CD4-positive, alpha-beta T cell treated with Interferon alpha-2 for 1 hour (primary cell): ENCODE data around the gene EFCAB6.

Experiments
- DNase-seq, 2 donors: peaks; one replicate each; pipeline ENCODE4 v3.0.0-alpha.2; 2020 to 2022

The EFCAB6 gene

GRCh38 chr22:43847376-43848289 lies 35.5 kb upstream of the EFCAB6 start:
- no peak for DNase-seq

GRCh38 chr22:43846966-43847365 lies 34.9 kb upstream of the EFCAB6 start:
- DNase-seq = no peak

GRCh38 chr22:43845981-43846380 lies 33.9 kb upstream of the EFCAB6 start:
- no peak for DNase-seq

- no peak for DNase-seq
Observed at GRCh38 chr22:43844560-43845545, 32.7 kb upstream of the EFCAB6 start.

- DNase-seq = no peak
Observed at GRCh38 chr22:43843783-43844530, 31.9 kb upstream of the EFCAB6 start.

GRCh38 chr22:43841742-43842141 lies 29.6 kb upstream of the EFCAB6 start:
- no peak for DNase-seq

GRCh38 chr22:43840851-43841250 lies 28.7 kb upstream of the EFCAB6 start:
- DNase-seq = no peak

GRCh38 chr22:43840431-43840830 lies 28.3 kb upstream of the EFCAB6 start:
- no peak for DNase-seq

GRCh38 chr22:43839781-43840180 lies 27.7 kb upstream of the EFCAB6 start:
- DNase-seq = no peak

GRCh38 chr22:43838571-43839307 lies 26.6 kb upstream of the EFCAB6 start:
- DNase-seq = no peak

- no peak for DNase-seq
Observed at GRCh38 chr22:43838161-43838560, 26.1 kb upstream of the EFCAB6 start.

- DNase-seq = no peak
Observed at GRCh38 chr22:43837666-43838065, 25.6 kb upstream of the EFCAB6 start.

GRCh38 chr22:43835736-43836135 lies 23.6 kb upstream of the EFCAB6 start:
- DNase-seq = no peak

GRCh38 chr22:43835166-43835565 lies 23.1 kb upstream of the EFCAB6 start:
- DNase-seq = no peak

- DNase-seq = no peak
Observed at GRCh38 chr22:43833286-43834240, 21.5 kb upstream of the EFCAB6 start.

- no peak for DNase-seq
Observed at GRCh38 chr22:43832393-43833265, 20.5 kb upstream of the EFCAB6 start.

GRCh38 chr22:43831561-43832392 lies 19.7 kb upstream of the EFCAB6 start:
- DNase-seq = no peak

GRCh38 chr22:43830931-43831560 lies 18.9 kb upstream of the EFCAB6 start:
- no peak for DNase-seq
